Ovary (tissue), 3 donors: ENCODE results near the gene PTPDC1.

Experiments used
- CTCF ChIP-seq, 3 donors: fragments of 450-650 bp in 2 of 3; fragments of 200-600 bp in 1 of 3; IDR thresholded peaks; one replicate each; pipeline versions ENCODE4 v1.5.1 to v1.8.0; 2016 to 2022; ENCODE audit warnings: antibody characterized with exemption in 3 of 3, mild to moderate bottlenecking in 1 of 3
- EP300 ChIP-seq: sonication (generic); formaldehyde crosslinking; IDR thresholded peaks from one replicate; pipeline ENCODE4 v1.6.1; 2017; ENCODE audit warnings: antibody characterized with exemption
- POLR2A ChIP-seq: fragments of 450-650 bp; IDR thresholded peaks from one replicate; pipeline ENCODE4 v1.6.1; 2017; ENCODE audit warnings: antibody characterized with exemption, mild to moderate bottlenecking, moderate library complexity
- donor health status: DM: no; HTN: no; CAD: no.

- TF ChIP-seq CTCF (IDR thresholded peaks at IDR 0.05) (no peak), POLR2A (no peak), EP300 (no peak)
These were observed 43.5 kb downstream of the PTPDC1 start for GRCh38 chr9:94127806-94128205.
